ENCODE data around the gene CA5B. TPM values are rescaled to one million over a fixed set of nuclear protein-coding genes. Genes with fewer than 3 reads are reported as not detected.
"Not testable (repeated sequence)": the region's sequence is repeated elsewhere in the genome, so short reads cannot be mapped to it uniquely, and the experiment has no call there.

The CA5B gene, protein sequence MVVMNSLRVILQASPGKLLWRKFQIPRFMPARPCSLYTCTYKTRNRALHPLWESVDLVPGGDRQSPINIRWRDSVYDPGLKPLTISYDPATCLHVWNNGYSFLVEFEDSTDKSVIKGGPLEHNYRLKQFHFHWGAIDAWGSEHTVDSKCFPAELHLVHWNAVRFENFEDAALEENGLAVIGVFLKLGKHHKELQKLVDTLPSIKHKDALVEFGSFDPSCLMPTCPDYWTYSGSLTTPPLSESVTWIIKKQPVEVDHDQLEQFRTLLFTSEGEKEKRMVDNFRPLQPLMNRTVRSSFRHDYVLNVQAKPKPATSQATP
- polyA plus RNA-seq (ENCODE audit: insufficient read length in 4 of 4) = 10 to 100 TPM in 2 of 4 donors, 1 to 10 TPM in 2; 6.0 to 11.0 (median 9.0) TPM

DNA sequence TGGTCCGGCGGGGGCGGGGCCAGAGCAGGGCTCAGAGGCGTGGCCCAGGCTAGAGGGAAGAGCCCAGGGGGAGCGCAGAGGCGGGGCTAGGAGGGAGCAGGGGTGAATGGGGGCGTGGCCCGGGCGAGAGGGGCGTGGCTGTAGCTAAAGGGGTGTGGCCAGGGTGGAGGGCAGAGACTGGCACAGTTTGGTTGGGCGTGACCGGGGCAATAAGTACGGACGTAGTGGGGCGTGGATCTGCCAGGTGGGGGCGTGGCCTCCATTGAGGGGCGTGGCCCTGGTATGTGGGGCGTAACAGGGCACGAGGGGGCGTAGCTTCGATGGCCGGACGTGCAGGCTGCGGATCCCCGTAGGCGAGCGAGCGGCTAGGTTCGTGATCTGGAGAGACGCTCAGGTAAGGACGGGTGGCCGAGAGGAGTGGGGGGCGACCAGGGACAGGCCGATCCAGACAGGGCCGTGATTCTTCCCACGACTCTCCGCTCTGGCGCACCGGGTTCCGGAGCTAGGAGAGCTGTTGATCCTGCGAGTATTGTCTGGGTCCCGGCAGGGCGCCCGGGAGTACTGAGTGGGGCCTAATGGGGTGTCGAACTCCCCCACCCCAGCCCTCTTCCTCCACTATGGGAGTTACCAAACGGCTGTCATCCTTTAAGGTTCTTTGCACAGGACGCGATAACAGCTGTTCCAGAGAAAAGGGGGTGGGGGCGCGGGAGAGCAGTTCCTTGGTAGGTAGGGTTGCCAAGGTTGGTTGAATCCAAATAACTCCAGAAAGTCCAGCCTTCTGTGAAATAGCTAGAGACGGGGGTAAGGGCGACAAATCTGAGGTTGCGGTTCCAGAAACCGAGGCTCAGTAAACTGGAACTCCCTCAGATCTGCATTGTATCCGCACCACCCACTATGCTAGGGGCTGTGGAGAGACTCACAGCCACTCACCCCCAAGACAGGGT lies at the start of gene CA5B:
Gene CA5B, plus strand, starts transcription at position 312 of the 944 bp plus-strand sequence. CDS start 11,754 bp downstream, outside the sequence.
- peak in 3 of 4 donors; percentile 54 to 69 (median 63) for DNase-seq (ENCODE audit: low read depth in 4 of 4, low spot score in 2 of 4)

DNA sequence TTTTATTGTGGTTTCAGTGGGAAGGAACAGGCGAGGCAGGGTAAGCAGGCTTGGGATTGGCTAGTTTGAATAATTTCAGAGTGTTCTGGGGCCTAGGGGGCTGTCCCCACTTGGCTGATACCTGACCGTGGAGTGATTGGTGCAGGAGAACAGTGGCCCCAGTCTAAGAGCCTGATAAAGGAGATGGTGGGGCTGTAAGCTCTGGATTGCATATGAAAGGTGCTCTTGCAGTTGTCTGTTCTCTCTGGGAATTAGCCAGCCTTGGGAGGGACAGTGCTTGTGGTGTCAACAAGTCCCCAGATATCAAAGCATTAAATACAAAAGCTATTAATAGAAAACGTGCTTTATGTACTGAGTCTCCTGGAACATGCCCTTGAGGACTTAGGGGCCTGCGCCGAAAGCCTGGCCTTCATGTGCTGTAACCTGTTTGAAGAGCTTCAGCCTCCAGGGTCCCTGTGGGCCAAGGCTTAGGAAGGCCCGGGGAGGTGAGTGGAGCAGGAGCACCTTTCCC lies 43.1 kb upstream of the CA5B start:
- no peak for DNase-seq (ENCODE audit: low read depth in 4 of 4, low spot score in 2 of 4)

DNA sequence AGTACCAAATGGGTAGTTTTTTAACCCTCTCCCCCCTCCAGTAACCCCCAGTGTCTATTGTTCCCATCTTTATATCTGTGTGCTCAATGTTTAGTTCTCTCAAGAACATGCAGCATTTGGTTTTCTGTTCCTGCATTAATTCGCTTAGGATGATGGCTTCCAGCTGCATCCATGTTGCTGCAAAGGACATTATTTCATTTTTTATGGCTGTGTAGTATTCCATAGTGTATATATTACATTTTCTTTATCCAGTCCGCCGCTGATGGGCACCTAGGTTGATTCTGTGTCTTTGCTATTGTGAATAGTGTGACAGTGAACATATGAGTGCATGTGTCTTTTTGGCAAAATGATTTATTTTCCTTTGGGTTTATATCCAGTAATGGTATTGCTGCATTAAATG lies 41.6 kb upstream of the CA5B start:
- DNase-seq (ENCODE audit: low read depth in 4 of 4, low spot score in 2 of 4) = no peak

DNA sequence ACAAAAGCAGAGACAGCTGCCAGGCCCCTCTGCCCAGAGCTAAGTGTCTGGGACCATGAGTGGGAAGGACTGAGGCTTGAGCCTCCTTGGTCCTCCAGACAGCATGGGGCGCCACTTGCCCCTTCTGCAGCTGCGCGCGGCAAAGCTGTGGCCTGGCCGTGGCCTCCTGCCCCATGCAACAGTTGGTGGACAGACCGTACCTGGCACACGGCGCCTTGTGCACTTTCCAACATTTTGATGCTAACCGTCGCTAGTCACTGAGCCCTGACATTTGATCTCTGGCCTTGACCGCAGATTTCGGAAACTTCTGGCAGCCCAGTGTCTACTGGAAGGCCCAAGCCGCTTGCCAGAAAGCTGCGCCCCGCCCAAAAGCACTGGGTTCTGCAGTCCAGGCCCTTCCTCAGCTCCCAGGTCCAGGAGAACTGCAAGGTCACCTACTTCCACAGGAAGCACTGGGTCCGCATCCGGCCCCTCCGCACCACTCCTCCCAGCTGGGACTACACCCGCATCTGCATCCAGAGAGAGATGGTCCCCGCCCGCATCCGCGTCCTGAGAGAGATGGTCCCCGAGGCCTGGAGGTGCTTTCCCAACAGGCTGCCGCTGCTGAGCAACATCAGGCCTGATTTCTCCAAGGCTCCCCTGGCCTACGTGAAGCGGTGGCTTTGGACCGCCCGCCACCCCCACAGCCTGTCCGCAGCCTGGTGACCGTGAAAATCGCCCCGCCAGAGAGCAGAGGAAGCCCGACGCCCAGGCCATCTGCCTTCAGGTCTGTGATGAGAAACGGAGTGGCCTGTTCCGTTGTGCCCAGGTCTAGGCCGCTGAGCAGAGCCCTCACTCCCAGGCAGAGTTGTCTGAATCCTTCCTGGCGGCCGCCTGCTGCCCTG lies 35.3 kb upstream of the CA5B start:
- DNase-seq (ENCODE audit: low read depth in 4 of 4, low spot score in 2 of 4) = no peak

DNA sequence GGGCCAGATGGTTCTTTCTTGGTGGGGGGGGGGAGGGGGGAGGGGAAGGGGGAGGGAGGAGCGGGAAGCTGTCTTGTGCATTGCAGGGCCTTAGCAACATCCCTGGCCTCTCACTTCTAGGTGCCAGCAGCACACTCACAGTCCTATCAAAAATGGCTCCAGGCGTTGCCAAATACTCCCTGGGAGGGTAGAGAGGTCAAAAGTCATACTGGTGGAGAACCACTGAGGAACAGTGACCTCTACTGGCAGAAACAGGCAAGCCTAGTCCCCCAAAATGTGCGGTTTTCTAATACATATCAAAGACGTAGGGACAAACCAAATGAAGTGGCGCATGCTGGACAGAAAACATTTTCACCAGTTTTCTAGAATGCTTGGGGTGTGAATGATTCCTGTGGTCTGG lies 34.3 kb upstream of the CA5B start:
- DNase-seq (ENCODE audit: low read depth in 4 of 4, low spot score in 2 of 4) = not testable (repeated sequence)

DNA sequence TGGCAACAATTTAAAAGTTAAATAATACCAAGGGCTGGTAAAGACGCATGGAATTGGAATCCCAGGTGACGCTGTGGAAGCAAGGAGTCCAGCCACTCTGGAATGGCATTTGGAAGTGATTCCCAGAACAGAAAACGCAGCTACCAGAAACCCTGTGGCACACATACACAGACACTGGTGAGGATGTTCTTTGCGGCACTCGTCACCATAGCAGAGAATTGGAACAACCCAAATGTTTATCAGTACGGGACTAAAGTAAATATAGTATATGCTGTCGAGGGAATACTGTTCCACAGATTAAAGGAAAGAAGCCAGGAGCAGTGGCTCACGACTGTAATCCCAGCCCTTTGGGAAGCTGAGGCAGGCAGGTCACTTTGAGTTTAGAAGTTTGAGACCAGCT lies 33.8 kb upstream of the CA5B start:
- not testable (repeated sequence) for DNase-seq (ENCODE audit: low read depth in 4 of 4, low spot score in 2 of 4)

DNA sequence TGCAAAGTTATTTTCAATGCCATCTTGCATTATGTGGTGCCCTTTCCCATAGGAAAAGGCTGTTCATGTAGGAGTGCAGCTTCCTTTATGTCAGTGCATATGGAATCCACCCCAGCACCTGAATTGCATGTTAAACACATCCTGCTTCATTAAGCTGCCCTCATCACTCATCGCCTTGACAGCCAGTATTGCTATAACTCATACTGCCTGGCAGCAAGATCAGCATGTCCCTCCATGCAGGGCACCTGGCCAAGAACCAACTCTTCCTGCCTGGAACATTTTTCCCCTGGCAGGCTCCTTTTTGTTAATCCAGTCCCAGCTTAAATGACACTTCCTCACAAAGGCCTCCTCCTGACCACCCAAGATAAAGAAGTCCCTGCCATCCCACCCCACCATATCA lies 23.5 kb upstream of the CA5B start:
- DNase-seq (ENCODE audit: low read depth in 4 of 4, low spot score in 2 of 4) = no peak

DNA sequence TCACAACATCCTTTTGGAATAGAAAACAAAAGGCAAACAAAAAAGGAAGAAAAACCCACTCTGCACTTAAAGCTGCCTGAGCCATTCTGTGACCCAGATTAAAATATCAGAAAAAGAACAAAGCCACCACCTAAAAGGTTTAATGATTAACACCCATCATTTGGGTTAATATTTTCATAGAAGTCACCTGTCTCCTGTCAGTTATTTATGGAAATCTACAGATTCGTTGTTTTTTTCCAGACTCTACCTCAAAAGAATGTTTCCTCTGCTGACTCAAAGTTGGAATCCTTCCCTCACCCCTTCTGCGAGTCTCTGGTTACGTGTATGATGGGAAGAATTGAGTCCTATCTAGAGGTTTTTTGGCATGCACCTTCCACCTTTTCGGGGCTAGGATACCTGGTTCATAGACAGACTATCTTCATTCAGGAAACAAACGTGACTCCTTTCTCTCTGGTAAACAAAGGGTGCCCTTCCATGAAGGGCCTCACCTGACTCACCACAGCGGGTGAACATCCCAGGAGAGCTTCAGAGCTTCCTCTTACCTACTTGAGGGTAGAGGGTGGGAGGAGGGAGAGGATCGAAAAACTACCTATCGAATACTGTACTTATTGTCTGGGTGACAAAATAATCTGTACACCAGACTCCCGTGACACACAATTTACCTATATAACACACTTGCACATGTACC lies 19.6 kb upstream of the CA5B start:
- DNase-seq (ENCODE audit: low read depth in 4 of 4, low spot score in 2 of 4) = no peak

DNA sequence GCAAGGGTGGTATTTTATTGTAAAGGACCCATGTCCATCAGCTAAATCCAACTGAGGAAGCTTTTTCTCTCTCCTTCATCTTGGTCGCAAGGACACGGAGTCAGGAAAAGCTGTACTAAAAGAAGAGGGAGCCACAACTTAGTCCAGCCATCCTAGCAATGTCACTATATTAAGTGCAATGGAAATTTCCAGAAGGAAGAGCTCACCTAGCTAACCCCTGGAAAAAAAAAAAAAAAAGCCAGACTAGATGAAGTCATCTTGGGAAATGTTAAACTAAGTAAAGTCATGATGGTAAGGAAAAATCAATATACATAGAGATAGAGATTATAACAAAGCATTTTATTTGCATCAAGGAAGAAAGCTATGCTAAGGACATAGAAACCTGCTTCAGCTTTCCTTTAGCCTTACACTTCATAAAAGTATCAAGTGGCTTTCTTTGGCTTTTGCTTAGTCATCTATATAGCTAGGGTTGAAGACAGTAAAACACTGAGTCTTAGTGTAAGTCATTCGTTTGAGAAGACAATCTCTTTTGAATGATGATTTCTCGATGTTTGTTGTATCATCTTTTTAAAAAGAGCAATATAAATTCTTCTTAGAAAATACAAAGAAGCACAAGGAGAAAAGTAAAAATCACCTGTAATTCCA lies 18.6 kb upstream of the CA5B start:
- no peak for DNase-seq (ENCODE audit: low read depth in 4 of 4, low spot score in 2 of 4)

DNA sequence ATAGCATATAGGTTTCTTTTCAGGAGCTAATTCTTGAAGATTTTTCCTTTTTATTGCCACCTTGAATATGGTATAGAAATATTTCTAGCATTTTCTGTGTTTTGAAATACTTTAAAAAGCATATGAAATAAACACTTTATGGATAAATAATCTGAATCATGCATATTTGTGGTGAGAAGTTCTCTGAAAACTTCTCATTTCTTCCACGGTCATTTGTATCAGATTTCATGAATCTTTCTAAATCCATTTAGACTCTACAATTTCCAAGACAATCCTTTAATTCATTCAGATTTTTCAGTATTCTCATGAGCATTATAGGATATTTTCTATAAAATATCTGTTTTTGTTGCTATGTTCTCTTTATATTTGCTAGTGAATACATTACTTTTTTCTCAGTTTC lies 16.2 kb upstream of the CA5B start:
- no peak for DNase-seq (ENCODE audit: low read depth in 4 of 4, low spot score in 2 of 4)

DNA sequence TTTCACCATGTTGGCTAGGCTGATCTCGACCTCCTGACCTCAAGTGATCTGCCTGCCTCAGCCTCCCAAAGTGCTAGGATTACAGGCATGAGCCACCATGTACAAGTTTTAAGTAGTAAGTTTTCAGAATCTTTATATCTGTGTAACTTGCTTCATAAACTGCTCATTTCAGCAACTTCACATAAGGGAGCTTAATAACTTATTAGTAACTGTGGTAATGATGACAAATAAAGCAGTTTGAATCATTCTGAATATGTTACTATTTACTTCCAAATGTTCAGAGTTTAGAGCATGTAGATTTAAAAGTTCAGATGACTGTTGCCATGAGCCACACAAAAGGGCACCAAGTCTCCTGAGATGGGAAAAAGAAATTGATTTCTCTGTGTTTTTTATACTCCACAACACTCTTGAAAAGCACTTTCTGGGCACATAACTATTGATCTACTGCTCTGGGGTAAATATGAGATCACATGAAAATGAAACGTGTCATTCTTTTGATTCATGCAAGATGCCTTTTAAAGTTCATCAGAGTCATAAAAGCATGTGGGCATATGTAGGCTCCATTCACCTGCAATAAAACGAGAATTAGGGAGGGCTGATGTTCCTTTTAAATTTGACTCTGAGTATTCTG lies 14.1 kb upstream of the CA5B start:
- DNase-seq (ENCODE audit: low read depth in 4 of 4, low spot score in 2 of 4) = no peak

DNA sequence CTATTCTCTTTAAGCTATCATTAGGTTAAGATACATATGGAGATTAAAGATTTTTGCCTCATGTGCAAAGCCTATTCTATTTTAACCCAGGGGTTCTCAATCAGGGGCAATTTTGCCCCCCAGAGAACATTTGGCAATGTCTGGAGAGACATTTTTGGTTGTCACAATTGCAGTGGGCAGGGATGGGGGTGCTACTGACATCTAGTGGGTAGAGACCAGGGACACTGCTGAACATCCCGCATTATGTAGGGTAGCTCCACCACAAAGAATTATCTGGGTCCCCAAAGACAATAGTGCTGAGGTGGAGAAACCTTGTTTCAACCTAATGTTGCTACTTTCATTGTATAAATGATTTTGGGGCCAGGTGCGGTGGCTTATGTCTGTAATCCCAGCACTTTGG lies 13.2 kb upstream of the CA5B start:
- DNase-seq (ENCODE audit: low read depth in 4 of 4, low spot score in 2 of 4) = no peak

DNA sequence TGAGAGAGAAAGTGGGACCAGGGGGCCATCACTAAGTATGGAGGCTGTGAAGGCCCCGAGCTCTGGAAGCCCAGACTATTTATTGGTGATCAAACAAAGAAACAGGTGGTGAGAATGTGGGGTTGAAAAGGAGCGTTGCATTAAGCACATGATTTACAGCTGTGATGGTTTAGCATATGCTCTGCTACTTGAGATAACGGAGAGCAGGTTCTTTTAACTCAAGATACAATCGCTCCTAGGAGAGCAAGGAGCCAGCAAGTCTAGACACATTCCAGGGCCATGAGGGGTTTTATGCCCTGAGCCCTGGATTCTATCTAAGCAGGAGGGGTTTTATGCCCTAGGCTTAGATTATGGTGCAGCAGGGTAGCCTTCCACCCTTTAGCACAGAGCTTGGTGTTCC lies 6.7 kb upstream of the CA5B start:
- not testable (repeated sequence) for DNase-seq (ENCODE audit: low read depth in 4 of 4, low spot score in 2 of 4)

DNA sequence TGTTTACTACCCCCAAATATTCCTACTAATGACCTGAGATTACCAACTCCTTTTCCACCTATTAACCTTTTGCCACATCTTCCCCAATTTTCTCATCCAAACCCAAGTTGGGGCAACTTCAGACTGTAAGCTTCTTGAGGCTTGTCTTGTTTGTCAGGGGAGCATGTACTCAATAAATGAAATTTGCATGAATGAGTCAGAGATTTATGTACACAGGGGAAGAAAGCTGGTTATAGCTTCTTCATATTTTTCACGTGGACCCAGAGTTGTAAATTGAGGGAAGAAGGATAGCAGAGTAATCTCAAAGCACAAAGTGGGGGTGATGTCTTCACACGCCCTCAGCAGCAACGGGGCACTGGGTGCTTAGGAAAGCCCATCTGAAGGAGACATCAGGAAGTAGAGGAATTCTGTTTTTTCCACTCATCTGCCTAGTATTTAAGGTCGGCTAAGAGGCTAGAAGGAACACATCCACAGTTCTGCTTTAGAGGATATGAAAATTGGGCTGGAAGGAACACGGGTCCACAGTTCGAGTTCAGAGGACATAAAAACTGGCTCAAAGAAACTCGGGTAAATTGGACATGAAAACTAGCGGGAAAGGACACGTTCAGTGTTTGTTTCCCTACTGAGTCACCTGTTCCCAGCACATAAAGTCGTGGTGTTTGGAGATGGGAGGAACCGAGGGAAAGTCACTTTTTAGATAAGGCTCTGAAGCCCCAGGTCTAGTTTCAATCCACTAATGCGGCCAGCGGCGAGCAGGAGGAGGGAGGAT lies 696 bp upstream of the CA5B start:
- DNase-seq (ENCODE audit: low read depth in 4 of 4, low spot score in 2 of 4) = no peak

DNA sequence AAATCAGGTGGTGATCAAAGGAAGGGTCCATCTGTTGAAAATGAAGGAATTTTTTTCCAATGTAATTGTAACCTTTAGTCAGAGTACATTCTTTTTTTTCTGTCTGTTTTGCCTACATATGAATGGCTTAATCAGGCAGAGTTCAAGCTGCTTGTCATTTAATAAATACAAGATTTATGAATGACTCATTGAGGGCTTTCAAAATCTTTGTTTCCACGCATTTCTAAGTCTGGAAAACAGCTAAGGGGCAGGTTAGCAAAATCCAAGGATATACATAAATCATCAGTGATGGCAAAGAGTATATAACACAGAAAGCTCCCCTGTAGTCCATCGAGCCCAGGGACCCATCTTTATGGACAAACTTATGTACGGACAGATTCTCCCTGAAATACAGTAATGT lies 1.8 kb downstream of the CA5B start:
- no peak for DNase-seq (ENCODE audit: low read depth in 4 of 4, low spot score in 2 of 4)

DNA sequence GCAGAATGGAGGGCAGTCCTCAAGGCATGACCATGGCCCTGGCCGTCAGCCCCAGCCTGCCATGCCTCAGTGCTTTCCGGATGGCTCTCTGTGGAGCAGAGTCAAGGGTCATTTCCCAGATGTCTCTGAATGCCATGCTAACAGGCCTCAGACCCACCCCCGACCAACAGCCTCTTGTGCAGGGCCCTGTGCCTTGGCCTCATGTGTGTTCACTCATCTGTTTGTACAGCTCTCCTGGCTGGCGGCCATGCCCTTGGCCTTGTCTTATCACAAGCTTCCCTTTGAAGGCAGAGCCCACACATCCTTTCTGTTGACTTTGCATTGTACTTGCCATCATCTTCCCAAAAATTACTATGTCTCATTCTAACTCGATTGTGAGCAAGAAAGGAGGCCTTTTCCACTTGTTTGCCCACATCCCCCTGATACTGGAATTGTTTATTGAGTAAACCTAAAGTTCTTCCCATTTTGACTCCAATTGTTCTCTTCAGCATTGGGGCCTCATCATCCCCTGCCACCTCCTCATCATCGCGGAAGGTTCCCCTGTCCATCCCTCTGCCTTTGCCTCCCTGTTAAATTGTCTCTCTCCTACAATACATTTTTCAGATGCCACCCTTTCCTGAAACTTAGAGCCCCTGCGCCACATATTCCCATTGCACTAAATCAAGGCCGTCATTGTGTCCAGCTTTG lies 6.3 kb downstream of the CA5B start:
- DNase-seq (ENCODE audit: low read depth in 4 of 4, low spot score in 2 of 4) = no peak

DNA sequence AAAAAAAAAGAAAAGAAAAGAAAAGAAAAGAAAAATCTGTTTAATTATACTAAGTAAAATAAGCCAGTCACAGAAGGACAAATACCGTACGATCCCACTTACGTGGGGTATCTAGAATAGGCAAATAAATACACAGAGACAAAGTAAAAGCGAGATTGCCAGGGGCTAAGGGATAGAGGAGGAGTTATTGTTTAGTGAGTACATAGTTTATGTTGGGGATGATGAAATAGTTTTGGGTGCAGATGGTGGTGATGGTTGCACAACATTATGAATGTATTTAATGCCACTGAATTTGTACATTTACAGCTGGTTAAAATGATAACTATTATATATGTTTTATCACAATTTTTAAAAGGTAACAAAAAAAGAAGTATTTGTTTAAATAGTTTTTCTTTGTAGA lies 7.1 kb downstream of the CA5B start:
- no peak for DNase-seq (ENCODE audit: low read depth in 4 of 4, low spot score in 2 of 4)

DNA sequence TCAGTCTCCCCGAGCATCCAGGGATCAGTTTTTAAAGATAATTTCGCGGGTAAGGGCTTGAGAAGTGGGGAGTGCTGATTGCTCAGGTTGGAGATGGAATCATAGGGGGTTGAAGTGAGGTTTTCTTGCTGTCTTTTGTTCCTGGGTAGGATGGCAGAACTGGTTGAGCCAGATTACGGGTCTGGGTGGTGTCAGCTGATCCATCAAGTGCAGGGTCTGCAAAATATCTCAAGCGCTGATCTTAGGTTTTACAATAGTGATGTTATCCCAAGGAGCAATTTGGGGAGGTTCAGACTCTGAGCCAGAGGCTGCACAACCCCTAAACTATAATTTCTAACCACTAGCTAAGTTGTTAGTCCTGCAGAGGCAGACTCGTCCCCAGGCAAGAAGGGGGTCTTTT lies 8.6 kb downstream of the CA5B start:
- not testable (repeated sequence) for DNase-seq (ENCODE audit: low read depth in 4 of 4, low spot score in 2 of 4)
